PC-9 (cell line): ENCODE results near the gene FBF1. TPM values are rescaled to one million over a fixed set of nuclear protein-coding genes. Genes with fewer than 3 reads are reported as not detected.

ENCODE experiments used
- BruUV-seq: library from RNA; stranded (reverse); fragments of 400-500 nt; replicated peaks from 2 replicates; lab custom pipeline; 2021; lab: Mats Ljungman, UMichigan
- CTCF ChIA-PET: fragments of 300-600 bp; sonication (Branson Sonifier 250); formaldehyde crosslinking; loops from one replicate; lab custom pipeline; 2022; ENCODE audit warnings: antibody characterized with exemption; lab: Charles Lee
- POLR2A ChIA-PET: fragments of 300-600 bp; sonication (Branson Sonifier 250); formaldehyde crosslinking; loops from one replicate; lab custom pipeline; 2022; ENCODE audit warnings: antibody characterized with exemption; ENCODE audit not compliant: unreplicated experiment; lab: Charles Lee
- DNase-seq, 2 experiments: peaks; one replicate each; pipeline versions ENCODE4 v3.0.0 to v3.0.0-alpha.2; 2015 to 2022; ENCODE audit warnings: mixed read lengths in 1 of 2
- H2AFZ ChIP-seq: fragments of 200-600 bp; sonication (generic); 2 replicates; pipeline ENCODE4 v1.8.1; 2017; ENCODE audit warnings: antibody characterized with exemption
- H3F3A ChIP-seq: fragments of 200-600 bp; sonication (generic); 2 replicates; pipeline ENCODE4 v1.8.1; 2017; ENCODE audit warnings: antibody characterized with exemption, mild to moderate bottlenecking, low read depth; ENCODE audit not compliant: insufficient read depth
- H3K27ac ChIP-seq: fragments of 200-600 bp; sonication (generic); 2 replicates; pipeline ENCODE4 v1.6.1; 2016; ENCODE audit warnings: mixed run types
- H3K27me3 ChIP-seq: fragments of 200-600 bp; sonication (generic); 2 replicates; pipeline ENCODE4 v1.6.1; 2016; ENCODE audit warnings: low read depth, mixed run types; ENCODE audit not compliant: insufficient read depth
- H3K36me3 ChIP-seq: fragments of 200-600 bp; sonication (generic); 2 replicates; pipeline ENCODE4 v1.6.1; 2016; ENCODE audit warnings: low read depth, mixed run types
- H3K4me1 ChIP-seq: fragments of 200-600 bp; sonication (generic); replicated peaks from 2 replicates; pipeline ENCODE4 v1.6.1; 2016; ENCODE audit warnings: mixed run types; ENCODE audit not compliant: insufficient read depth
- H3K4me2 ChIP-seq: fragments of 200-600 bp; sonication (generic); 2 replicates; pipeline ENCODE4 v1.6.1; 2017; ENCODE audit warnings: mixed run types
- H3K4me3 ChIP-seq: fragments of 200-600 bp; sonication (generic); 2 replicates; pipeline ENCODE4 v1.6.1; 2016; ENCODE audit warnings: mixed run types
- H3K79me2 ChIP-seq: fragments of 200-600 bp; sonication (generic); 2 replicates; pipeline ENCODE4 v1.6.1; 2017; ENCODE audit warnings: low read depth, mixed run types
- H3K9me2 ChIP-seq: fragments of 200-600 bp; sonication (generic); 2 replicates; pipeline ENCODE4 v1.8.1; 2017; ENCODE audit warnings: mild to moderate bottlenecking; ENCODE audit not compliant: insufficient read depth
- H3K9me3 ChIP-seq: fragments of 200-600 bp; sonication (generic); 2 replicates; pipeline ENCODE4 v1.8.1; 2016; ENCODE audit warnings: low read depth; ENCODE audit not compliant: insufficient read depth
- H4K20me1 ChIP-seq: fragments of 200-600 bp; sonication (generic); 2 replicates; pipeline ENCODE4 v1.8.1; 2017; ENCODE audit not compliant: insufficient read depth
- EZH2 ChIP-seq: fragments of 200-600 bp; sonication (generic); IDR thresholded peaks from 2 replicates; pipeline ENCODE4 v1.8.0; 2017; ENCODE audit warnings: antibody characterized with exemption, low read depth
- intact Hi-C: fragments of 100-400 bp; cut with micrococcal nuclease; formaldehyde crosslinking; loops from one replicate; pipeline ENCODE4 v1.10.0; 2022; ENCODE audit not compliant: unreplicated experiment
- total RNA-seq: library from RNA; stranded (reverse); gene quantifications from 2 replicates; pipeline ENCODE4 v1.2.3, GENCODE V29; 2021
- TF ChIP-seq, protein P1 (sequence below): fragments of 200-600 bp; sonication (generic); conservative IDR thresholded peaks from 2 replicates; pipeline ENCODE4 v1.6.1; 2017; ENCODE audit warnings: mixed run types, antibody characterized with exemption, mild to moderate bottlenecking, moderate library complexity

FBF1 gene
- total RNA-seq, 1 experiment from 2014 or later, result 22.5 TPM

DNA sequence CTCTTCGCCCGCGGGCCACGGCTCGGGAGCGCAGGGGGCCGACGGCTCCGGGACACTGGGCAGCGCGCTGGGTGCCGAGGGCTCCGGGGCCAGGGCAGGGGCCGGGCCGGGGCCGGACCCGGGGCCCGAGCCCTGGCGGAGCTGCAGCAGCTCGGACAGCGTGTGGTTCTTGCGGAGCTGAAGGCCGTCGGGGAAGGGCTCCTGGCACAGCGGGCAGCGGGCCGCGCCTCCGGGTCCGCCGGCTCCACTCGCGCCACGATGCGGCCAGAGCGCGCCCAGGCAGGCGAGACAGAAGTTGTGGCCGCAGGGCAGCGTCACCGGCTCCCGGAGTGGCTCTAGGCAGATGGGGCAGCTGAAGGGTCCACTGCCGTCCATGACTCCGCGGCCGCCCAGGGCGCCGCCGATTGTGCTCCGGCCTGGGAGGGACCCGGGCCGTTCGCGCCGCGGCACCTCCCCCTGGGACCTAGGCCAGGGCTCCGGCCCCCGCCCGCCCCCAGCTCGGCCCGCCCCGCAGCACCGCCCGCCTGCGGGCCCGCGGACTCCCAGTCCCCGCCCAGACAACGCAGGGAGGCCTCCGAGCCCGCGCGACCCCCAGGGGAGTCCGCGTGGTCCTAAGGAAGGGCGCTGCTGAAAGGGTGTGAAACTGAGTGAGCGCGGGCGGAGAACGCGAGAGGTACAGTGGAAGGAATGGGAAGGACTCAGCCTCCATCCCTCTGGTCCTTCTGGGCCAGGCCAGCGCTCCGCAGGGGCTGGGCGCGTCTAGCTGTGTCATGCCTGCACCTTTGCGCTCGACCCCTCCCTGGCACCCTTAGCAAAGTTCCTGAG lies 62.5 kb downstream of the FBF1 start, which contains the start of gene TRIM47:
Gene TRIM47 (minus strand): TSS at position 408 of the 825 bp plus-strand sequence. CDS start 33 bp downstream, at position 375.
- intact Hi-C loops, result loop anchor here (1.0 kb wide), 1 partner anchor 33 kb away; no protein-coding TSS in a partner anchor
- TF ChIP-seq EZH2, result no peak
- TF ChIP-seq, protein P1, sequence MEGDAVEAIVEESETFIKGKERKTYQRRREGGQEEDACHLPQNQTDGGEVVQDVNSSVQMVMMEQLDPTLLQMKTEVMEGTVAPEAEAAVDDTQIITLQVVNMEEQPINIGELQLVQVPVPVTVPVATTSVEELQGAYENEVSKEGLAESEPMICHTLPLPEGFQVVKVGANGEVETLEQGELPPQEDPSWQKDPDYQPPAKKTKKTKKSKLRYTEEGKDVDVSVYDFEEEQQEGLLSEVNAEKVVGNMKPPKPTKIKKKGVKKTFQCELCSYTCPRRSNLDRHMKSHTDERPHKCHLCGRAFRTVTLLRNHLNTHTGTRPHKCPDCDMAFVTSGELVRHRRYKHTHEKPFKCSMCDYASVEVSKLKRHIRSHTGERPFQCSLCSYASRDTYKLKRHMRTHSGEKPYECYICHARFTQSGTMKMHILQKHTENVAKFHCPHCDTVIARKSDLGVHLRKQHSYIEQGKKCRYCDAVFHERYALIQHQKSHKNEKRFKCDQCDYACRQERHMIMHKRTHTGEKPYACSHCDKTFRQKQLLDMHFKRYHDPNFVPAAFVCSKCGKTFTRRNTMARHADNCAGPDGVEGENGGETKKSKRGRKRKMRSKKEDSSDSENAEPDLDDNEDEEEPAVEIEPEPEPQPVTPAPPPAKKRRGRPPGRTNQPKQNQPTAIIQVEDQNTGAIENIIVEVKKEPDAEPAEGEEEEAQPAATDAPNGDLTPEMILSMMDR, result no peak
- Histone ChIP-seq H2AFZ (peak within 1 kb of the TSS; percentile 91), H3K4me3 (peak within 1 kb of the TSS; percentile 96), H4K20me1 (no peaks in the 10 kb centered on the region), H3K79me2 (0 out of 2 replicates have a peak, but pooled peaks cover 3% of the 10 kb centered on the region), H3K9me2 (no peaks in the 10 kb centered on the region), H3K27ac (peak within 1 kb of the TSS; percentile 87), H3K36me3 (no peaks in the 10 kb centered on the region), H3K9me3 (no peaks in the 10 kb centered on the region), H3K4me2 (peak within 1 kb of the TSS; percentile 85), H3K4me1 (peaks cover 29% of the 10 kb centered on the region), H3F3A (peaks cover 44% of the 10 kb centered on the region), H3K27me3 (no peaks in the 10 kb centered on the region)
- DNase-seq, result peak; percentile 58 to 74
- POLR2A ChIA-PET, result interaction anchor here (0.5 to 1.4 kb wide), 9 partner anchors 11 to 193 kb away, joined by 3 to 8 read pairs (median 4); no protein-coding TSS in a partner anchor
- CTCF ChIA-PET, result interaction anchor here (0.6 to 1.4 kb wide), 8 partner anchors 18 to 396 kb away, joined by 3 to 7 read pairs (median 4); partner anchors contain the start of gene TRIM65
- BruUV-seq, result no TSS peak

DNA sequence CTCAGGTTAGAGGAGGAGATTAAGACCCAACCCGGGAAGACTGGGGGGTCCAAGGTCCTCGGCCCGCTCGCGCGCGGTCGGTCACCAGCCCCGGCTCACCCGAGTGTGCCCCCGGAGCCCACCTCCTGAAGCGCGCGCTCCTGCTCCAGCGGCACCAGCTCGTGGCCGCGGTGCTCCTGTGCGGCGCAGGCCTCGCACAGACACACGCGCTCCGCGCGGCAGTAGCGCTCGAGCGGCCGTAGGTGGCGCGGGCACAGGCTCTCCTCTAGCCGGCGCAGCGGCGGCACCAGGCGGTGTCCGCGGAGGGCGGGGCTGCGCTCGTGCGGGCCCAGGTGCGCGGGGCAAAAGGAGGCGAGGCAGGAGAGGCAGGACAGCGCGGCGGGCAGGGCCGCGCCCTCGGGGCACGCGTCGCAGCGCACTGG lies 63.1 kb downstream of the FBF1 start:
- CTCF ChIA-PET, result interaction anchor here (0.6 to 1.4 kb wide), 8 partner anchors 23 to 396 kb away, joined by 3 to 7 read pairs (median 4); partner anchors contain the start of genes GALK1 and WBP2

More for the DNA sequence above, 63.1 kb downstream of the FBF1 start:
- POLR2A ChIA-PET, result interaction anchor here (0.6 to 0.7 kb wide), 6 partner anchors 12 to 193 kb away, joined by 3 to 8 read pairs (median 4); no protein-coding TSS in a partner anchor
- Histone ChIP-seq H3K27me3 (no peaks in the 10 kb centered on the region), H3K4me1 (peaks cover 35% of the 10 kb centered on the region), H3K36me3 (no peaks in the 10 kb centered on the region), H4K20me1 (no peaks in the 10 kb centered on the region), H3K79me2 (0 out of 2 replicates have a peak, but pooled peaks cover 3% of the 10 kb centered on the region), H3K27ac (peak overlapping the region; percentile 87), H3F3A (peaks cover 51% of the 10 kb centered on the region), H3K4me3 (peak overlapping the region; percentile 96), H3K4me2 (peak overlapping the region; percentile 85), H2AFZ (peak overlapping the region; percentile 91), H3K9me2 (no peaks in the 10 kb centered on the region), H3K9me3 (no peaks in the 10 kb centered on the region)
- no TSS peak for BruUV-seq
- intact Hi-C loops, result loop anchor here (1.0 to 2.0 kb wide), 2 partner anchors 32 to 193 kb away; no protein-coding TSS in a partner anchor
- DNase-seq, result peak; percentile 66 to 74
- no peak for TF ChIP-seq EZH2
- TF ChIP-seq, protein P1, result no peak
